HG03108 (cell line): Measurements from ENCODE around the gene ZNF215.
"Not testable (repeated sequence)": the region's sequence is repeated elsewhere in the genome, so short reads cannot be mapped to it uniquely, and the experiment has no call there.

Experiments
- ATAC-seq: cut with Tn5 transposase; IDR thresholded peaks from one replicate; pipeline ENCODE4 v1.9.1; 2021; ENCODE audit warnings: moderate library complexity; ENCODE audit not compliant: unreplicated experiment

Gene ZNF215

DNA sequence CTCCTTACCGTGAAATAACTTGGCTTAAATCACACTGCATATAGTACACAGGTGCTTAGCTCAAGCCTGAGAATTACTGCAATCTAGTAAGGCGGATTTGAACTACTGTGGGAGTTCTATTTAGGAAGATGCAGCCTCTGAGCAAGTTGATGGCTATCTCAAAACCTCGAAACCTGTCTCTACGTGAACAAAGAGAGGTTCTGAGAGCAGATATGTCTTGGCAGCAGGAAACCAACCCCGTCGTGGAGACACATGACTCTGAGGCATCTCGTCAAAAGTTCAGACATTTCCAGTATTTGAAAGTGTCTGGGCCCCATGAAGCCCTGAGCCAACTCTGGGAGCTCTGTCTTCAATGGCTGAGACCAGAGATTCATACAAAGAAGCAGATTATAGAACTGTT, 5.9 kb downstream of the ZNF215 start:
- ATAC-seq = no peak

GRCh38 chr11:6941970-6942369, 15.7 kb downstream of the ZNF215 start:
- ATAC-seq = no peak

GRCh38 chr11:6943131-6943530, 16.9 kb downstream of the ZNF215 start:
- no peak for ATAC-seq

DNA sequence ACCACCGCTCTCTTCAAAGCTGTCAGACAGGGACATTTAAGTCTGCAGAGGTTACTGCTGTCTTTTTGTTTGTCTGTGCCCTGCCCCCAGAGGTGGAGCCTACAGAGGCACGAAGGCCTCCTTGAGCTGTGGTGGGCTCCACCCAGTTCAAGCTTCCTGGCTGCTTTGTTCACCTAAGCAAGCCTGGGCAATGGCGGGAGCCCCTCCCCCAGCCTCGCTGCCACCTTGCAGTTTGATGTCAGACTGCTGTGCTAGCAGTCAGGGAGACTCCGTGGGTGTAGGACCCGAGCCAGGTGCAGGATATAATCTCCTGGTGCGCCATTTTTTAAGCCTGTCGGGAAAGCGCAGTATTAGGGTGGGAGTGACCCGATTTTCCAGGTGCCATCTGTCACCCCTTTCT, 28.0 kb downstream of the ZNF215 start:
- not testable (repeated sequence) for ATAC-seq

DNA sequence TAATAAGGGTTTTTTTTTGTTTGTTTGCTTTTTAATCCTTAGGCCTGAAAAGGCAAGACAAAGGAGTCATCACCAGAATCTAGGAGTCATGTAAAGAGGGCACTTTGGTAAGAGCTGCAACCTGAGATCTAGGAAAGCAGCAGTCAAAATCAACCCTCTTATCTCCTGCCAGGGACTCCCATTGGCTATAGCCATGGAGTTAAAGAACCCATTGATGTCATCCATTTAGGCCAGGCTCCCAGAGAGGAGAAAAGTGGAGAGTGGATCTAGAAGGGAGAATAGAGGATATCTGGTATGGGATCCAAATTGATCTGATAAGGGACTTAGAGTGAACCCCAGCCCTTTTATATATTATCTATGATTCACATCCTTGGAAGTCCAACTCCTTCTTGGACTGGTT, 35.9 kb downstream of the ZNF215 start:
- no peak for ATAC-seq

DNA sequence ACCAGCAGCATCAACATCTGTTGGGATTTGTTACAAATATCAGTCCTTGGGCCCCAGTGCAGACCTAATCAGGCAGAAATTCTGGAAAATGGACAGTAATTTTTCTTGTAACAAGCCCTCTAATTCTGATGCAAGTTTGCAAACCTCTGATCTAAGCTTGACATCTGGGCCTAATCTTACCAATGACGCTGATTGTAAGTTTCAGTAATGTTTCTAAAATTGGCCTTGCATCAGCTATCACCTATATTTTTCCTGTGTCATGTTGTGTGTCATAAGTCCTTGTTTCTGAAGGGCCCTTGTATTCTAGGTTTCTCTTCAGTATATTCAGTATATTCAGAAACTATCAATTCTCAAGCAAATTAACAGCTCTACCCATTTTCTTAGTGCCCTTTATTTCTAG, 36.4 kb downstream of the ZNF215 start:
- ATAC-seq = no peak

GRCh38 chr11:6968816-6969215, 42.6 kb downstream of the ZNF215 start:
- no peak for ATAC-seq

GRCh38 chr11:6969854-6970253, 43.6 kb downstream of the ZNF215 start:
- not testable (repeated sequence) for ATAC-seq

DNA sequence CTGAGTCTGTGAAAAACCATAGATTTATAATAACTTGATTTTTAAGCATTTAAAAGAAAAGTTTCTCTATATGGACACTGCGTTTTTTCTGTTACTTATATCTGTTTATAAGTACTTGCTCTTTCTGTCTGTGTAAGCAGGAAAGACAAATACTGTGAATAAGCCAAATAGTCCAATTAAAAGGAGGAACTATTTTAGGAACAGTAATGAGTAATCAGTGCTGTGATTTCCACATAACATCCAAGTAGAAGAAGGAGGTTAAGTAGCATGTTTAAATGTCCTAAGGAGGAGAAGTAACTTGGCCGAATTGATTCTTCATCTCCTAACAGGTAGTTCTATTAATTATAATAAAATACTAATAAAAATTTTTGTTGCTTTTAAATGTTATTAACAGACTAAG, 53.1 kb downstream of the ZNF215 start:
- no peak for ATAC-seq

- ATAC-seq = no peak
Observed at GRCh38 chr11:6986487-6986886, 60.3 kb downstream of the ZNF215 start.

GRCh38 chr11:6988506-6988905, 62.3 kb downstream of the ZNF215 start:
- ATAC-seq = no peak

DNA sequence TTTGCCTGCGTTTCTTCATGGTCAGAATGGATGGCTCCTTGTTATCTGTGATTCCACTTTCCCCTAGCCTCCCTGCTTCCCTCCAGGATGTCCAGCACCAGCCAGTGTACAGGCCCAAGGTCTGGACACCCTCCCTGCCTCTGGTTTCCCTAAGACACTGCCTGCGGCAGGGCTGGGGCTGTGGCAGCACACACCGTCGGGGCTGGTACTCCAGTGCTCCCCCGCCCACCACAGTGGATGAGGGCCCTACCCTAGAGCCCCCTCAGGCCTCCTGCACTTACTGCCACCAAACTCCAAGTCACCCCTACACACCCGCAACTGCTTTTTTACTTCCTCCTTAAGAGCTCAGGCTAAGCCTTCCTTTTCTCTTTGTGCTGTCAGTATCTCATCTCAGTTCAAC, 65.0 kb downstream of the ZNF215 start:
- ATAC-seq = no peak

DNA sequence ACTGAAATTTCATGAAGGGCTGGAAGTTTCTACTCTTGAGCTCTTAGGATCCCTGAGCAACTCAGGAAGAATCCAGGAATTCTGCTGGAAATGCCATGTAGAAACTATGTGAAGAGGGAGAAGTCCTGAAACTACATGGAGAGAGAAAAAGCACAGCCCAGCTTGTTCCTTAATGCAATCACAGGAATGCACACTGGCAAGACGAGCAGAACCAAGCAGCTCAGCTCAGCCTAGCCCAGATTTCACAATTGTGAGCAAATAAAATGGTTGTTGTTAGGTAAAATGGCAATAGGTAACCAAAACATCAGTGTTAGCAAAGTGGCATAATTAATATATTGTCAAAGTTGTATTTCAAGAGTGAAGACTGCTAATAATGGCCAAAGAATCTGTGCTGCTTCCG, 65.8 kb downstream of the ZNF215 start:
- ATAC-seq = no peak

DNA sequence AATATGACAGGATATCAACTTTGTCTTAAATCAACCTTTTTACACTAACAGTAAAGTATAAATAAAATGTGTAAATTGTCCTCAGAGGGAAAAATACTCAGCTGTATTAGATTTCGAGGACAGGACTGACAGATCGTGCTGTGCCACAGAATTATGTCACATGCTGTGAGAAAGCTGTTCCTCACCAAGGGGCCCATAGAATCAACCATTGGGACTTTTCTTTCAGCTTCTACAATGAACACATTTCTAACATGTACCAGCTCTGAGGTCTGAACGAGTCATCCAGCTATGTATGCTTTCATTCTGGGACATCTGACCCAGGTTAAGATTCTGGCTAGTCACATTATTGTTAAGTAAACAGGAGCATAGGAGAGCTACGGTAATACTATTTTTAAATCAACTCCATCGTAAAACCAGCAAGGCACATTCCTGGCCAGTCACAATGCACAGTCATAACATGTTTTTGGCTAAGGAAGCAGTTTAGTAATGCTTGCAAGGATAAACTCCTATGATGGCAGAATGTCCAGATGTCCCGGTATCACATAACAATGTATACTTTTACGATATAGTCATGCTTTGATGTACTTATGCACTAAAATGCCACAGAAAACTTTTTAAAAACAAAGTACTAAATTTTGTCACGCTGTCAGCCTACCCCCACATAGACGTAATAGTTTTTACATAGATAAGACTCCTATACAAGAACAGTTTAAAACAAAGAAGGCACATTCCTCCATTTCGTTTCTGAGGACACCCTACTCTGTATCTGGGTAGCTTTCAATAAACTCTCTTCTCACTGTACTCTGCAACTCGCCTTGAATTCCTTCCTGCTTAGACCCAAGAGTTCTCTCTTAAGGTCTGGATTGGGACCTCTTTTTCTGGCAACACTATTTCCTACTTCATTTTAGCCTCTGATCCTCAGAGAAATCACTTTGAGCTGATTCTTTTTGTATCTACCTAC, 66.5 kb downstream of the ZNF215 start:
- no peak for ATAC-seq

DNA sequence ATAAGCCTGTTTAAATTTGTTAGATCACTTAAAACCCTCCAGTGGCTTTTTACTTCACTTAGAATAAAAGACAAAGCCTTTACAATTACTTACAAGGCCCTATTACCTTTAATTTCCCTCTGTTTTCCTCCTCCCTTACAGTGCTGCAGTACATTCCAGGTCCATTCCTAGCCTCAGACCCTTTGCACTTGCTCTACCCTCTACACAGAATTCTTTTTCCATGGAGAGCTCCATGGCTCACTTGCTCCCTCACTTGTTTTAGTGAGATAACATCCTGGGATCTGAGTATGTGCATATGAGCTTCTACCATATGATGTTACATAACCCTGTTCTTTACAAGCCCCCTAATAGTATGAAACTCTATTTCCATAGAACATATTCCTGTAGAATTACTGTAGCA, 69.5 kb downstream of the ZNF215 start:
- ATAC-seq = no peak

GRCh38 chr11:7004482-7004881, 78.3 kb downstream of the ZNF215 start:
- no peak for ATAC-seq
